Mucosa of rectum (tissue), 2 donors: ENCODE data around the gene PSG1.
"Not testable (repeated sequence)": the region's sequence is repeated elsewhere in the genome, so short reads cannot be mapped to it uniquely, and the experiment has no call there.

Source experiments
- H3K27ac ChIP-seq, 2 donors: one replicate each; pipeline ENCODE4 v1.7.0; 2013; ENCODE audit warnings: inconsistent platforms in 2 of 2, low read depth in 2 of 2, low read length in 2 of 2
- H3K27me3 ChIP-seq, 2 donors: one replicate each; pipeline ENCODE4 v1.7.0; 2013; ENCODE audit warnings: low read length in 2 of 2; ENCODE audit not compliant: control insufficient read depth in 2 of 2, insufficient read depth in 2 of 2
- H3K36me3 ChIP-seq, 2 donors: one replicate each; pipeline ENCODE4 v1.7.0; 2013; ENCODE audit warnings: low read length in 2 of 2; ENCODE audit not compliant: control insufficient read depth in 2 of 2, insufficient read depth in 2 of 2
- H3K4me1 ChIP-seq, 2 donors: one replicate each; pipeline ENCODE4 v1.7.0; 2013; ENCODE audit warnings: low read length in 2 of 2, mild to moderate bottlenecking in 1 of 2; ENCODE audit not compliant: control insufficient read depth in 2 of 2, insufficient read depth in 2 of 2
- H3K4me3 ChIP-seq, 2 donors: one replicate each; pipeline ENCODE4 v1.7.0; 2013; ENCODE audit warnings: low read length in 2 of 2
- H3K9ac ChIP-seq, 2 donors: one replicate each; pipeline ENCODE4 v1.7.0; 2013; ENCODE audit warnings: low read length in 2 of 2, low read depth in 1 of 2, mild to moderate bottlenecking in 1 of 2
- H3K9me3 ChIP-seq, 2 donors: one replicate each; pipeline ENCODE4 v1.7.0; 2013; ENCODE audit warnings: low read length in 2 of 2; ENCODE audit not compliant: control insufficient read depth in 2 of 2
- donor health status: healthy.
- donor health status: Normal muscosa, but diverticular disease.

PSG1 gene

GRCh38 chr19:42831221-42832019 lies 48.1 kb downstream of the PSG1 start:
- Histone ChIP-seq H3K27ac (no peak overlapping the region), H3K4me3 (no peak overlapping the region), H3K27me3 (no peaks in the 10 kb centered on the region), H3K9ac (no peak overlapping the region), H3K4me1 (no peaks in the 10 kb centered on the region), H3K9me3 (no peaks in the 10 kb centered on the region), H3K36me3 (no peaks in the 10 kb centered on the region)

- H3K9me3 ChIP-seq, H3K4me3 ChIP-seq, H3K36me3 ChIP-seq, H3K27me3 ChIP-seq, H3K27ac ChIP-seq, H3K9ac ChIP-seq, H3K4me1 ChIP-seq: not testable (repeated sequence)
Observed at GRCh38 chr19:42821306-42821977, 58.1 kb downstream of the PSG1 start.

- H3K9me3 ChIP-seq, H3K9ac ChIP-seq, H3K4me1 ChIP-seq, H3K27ac ChIP-seq, H3K27me3 ChIP-seq, H3K36me3 ChIP-seq, H3K4me3 ChIP-seq: not testable (repeated sequence)
Observed at GRCh38 chr19:42819960-42820650, 59.4 kb downstream of the PSG1 start.

- H3K27me3 ChIP-seq, result no peaks in the 10 kb centered on the region
- H3K4me3 ChIP-seq, result no peak overlapping the region
- no peaks in the 10 kb centered on the region for H3K36me3 ChIP-seq
- no peak overlapping the region for H3K27ac ChIP-seq
- no peaks in the 10 kb centered on the region for H3K9me3 ChIP-seq
- H3K4me1 ChIP-seq, result no peaks in the 10 kb centered on the region
- H3K9ac ChIP-seq, result no peak overlapping the region
Observed at GRCh38 chr19:42816894-42817293, 62.6 kb downstream of the PSG1 start.
